HG02763 (cell line): Measurements from ENCODE around the gene TENT4B.
"Not testable (repeated sequence)": the region's sequence is repeated elsewhere in the genome, so short reads cannot be mapped to it uniquely, and the experiment has no call there.

ENCODE experiments used
- ATAC-seq: cut with Tn5 transposase; IDR thresholded peaks from one replicate; pipeline ENCODE4 v1.9.1; 2021; ENCODE audit warnings: mild to moderate bottlenecking, moderate library complexity; ENCODE audit not compliant: unreplicated experiment

Gene TENT4B

DNA sequence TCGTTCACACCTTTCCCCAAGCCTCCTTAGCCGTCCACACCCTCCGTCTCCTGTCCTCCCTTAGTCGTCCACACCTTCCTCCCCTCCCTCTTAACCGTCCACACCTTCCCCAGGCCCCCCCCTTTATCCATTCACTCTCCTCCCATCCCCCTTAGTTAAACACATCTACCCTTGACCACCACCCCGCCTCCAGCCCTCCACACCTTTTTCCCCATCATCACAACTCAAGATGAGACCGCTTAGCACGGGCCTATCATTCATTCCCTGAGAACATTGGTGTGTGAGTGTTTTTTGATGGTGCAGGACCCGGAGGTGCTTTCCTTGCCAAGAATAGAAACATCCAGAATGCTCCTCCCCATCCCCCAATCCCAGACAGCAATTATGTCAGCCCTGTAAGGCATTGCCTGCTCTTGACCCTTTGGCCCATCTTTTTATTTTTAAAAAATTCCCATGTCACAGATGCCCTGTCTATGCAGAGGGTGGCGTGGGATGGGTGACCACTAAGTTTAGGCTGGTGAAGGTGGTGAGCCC is 1.4 kb downstream of the TENT4B start:
- ATAC-seq, result no peak

- ATAC-seq, result no peak
Observed at GRCh38 chr16:50155925-50156324, 2.8 kb downstream of the TENT4B start.

- no peak for ATAC-seq
Observed at GRCh38 chr16:50156590-50156989, 3.5 kb downstream of the TENT4B start.

DNA sequence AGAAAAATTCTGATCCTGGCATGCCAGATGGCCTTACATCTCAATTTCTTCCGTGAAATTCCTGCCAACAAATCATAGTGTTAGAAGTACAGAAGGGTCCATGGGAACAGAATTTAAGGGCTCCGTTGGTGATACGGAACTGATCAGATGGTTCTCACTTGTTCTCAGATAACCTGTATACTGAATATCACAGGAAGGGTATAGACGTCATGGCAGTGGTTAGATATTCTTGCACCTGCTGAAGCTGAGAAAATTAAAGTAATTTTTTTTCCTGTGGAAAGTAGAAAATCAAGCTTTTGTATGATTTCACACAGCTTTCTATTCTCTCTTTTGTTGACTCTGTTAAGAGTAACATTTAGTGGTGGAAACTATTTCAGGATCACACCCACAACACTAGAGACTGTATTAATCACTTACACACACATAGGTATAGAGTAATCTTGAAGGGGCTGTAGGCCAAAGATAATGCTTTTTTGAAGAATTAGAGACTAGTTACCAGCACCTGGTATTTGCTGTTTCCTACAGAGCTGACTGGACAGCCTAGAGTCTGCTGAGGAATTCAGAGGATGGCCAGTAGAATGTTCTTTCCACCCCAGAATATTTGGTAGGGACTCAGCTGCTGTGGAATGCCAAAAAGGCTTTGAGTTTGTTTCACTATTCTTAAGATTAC is 7.5 kb downstream of the TENT4B start:
- ATAC-seq, result no peak

- no peak for ATAC-seq
Observed at GRCh38 chr16:50161950-50162349, 8.8 kb downstream of the TENT4B start.

DNA sequence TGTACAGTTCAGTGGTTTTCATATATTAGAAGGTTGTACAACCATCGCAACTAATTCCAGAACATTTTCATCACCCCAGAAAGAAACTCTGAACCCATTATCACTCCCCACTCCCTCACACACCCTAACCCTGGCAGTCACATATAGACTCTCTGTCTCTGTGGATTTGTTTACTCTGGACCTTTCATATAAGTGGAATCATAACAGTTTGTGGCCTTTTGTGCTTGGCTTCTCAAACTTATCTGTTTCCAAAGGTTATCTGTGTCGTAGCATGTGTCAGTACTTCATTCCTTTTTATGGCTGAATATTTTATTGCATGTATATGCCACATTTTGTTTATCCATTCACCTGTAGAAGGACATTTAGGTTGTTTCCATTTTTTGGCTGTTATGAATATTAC is 12.4 kb downstream of the TENT4B start:
- ATAC-seq, result no peak

DNA sequence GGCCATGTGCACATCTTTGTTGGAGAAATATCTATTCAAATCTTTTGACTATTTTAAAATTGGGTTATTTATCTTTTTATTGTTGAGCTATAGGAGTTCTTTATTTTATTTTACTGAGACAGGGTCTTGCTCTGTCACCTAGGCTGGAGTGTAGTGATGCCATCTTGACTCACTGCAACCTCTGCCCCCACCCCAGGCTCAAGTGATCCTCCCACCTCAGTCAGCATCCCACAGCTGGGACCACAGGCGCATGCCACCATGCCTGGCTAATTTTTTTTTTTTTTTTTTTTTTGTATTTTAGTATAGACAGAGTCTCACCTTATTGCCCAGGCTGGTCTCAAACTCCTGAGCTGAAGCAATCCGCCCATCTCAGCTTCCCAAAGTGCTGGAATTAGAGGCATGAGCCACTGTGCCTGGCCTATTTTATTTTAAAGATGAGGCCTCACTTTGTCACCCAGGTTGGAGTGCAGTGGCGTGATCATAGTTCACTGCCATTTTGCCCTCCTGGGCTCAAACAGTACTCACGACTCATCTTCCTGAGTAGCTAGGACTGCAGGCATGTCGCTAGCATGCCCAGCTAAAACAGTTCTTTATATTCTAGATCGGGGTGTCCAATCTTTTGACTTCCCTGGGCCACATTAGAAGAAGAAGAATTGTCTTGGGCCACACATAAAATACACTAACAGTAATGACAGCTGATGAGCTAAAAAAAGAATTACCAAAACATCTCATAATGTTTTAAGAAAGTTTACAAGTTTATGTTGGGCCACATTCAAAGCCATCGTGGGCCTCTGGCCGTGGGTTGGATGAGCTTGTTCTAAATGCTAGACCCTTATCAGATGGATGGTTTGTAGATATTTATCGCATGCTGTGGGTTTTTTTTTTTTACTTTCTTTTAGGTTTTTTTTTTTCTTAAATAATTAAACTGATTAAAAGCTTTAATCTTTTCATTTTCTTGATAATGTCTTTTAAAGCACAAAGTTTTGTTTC is 13.7 kb downstream of the TENT4B start:
- no peak for ATAC-seq

GRCh38 chr16:50167556-50167955 is 14.4 kb downstream of the TENT4B start:
- no peak for ATAC-seq

DNA sequence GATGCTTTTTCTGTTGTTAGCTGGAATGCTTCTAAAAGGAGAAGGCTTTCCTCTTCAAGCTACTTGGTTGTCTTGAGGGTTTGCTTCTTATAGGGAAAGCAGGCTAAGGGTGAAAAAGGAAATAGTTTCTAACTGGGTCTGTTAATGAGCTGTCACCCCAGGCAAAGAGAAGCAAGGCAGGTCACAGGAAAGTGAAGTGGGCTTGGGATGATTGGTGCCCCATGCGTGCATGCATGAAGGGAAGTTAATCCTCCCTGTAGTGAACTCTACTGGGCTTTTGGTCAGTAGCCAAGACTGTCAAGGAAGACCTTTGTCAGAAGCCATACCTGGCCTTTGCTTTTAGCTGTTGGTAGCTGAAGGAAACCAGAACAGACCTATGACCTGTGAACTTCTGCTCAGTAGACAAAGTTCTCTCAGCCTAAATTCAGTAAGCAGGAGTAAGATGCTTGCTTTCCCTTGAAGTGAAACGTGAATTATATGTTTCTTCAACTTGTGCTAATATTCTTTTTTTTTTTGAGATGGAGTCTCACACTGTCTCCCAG is 16.5 kb downstream of the TENT4B start:
- no peak for ATAC-seq

DNA sequence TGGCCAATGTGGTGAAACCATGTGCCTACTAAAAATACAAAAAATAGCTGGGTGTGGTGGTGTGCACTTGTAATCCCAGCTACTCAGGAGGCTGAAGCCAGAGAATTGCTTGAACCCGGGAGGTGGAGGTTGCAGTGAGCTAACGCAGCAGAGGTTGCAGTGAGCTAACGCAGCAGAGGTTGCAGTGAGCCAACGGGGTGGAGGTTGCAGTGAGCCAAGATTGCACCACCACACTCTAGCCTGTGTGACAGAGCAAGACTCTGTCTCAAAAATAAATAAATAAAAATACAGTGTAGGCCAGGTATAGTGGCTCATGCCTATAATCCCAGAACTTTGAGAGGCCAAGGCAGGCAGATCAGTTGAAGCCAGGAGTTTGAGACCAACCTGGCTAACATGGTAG is 18.7 kb downstream of the TENT4B start:
- ATAC-seq, result not testable (repeated sequence)

GRCh38 chr16:50172195-50172922 is 19.3 kb downstream of the TENT4B start:
- ATAC-seq, result no peak

- ATAC-seq, result no peak
Observed at GRCh38 chr16:50173316-50173715, 20.2 kb downstream of the TENT4B start.

GRCh38 chr16:50178491-50178941 is 25.4 kb downstream of the TENT4B start:
- no peak for ATAC-seq

- ATAC-seq, result no peak
Observed at GRCh38 chr16:50182441-50182840, 29.3 kb downstream of the TENT4B start.

DNA sequence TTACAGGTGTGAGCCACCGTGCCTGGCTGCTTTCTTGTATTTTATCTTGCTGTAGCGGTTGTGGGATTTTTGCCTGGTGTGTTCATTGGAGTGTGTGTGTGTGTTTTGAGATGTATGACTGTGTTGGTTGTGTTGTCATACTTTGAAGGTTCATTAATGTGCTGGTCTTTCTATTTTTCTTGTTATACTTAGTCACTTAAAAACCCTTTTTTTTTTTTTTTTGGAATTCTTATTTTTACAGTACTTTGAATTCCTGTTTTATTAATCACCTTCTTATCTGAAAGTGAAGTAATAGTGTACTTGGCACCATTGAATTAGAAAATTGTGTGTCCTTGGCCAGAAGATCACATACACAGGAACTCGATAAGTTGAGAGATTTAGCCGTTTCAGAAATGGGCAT is 30.2 kb downstream of the TENT4B start:
- ATAC-seq, result no peak

GRCh38 chr16:50185005-50185505 is 31.9 kb downstream of the TENT4B start:
- no peak for ATAC-seq

DNA sequence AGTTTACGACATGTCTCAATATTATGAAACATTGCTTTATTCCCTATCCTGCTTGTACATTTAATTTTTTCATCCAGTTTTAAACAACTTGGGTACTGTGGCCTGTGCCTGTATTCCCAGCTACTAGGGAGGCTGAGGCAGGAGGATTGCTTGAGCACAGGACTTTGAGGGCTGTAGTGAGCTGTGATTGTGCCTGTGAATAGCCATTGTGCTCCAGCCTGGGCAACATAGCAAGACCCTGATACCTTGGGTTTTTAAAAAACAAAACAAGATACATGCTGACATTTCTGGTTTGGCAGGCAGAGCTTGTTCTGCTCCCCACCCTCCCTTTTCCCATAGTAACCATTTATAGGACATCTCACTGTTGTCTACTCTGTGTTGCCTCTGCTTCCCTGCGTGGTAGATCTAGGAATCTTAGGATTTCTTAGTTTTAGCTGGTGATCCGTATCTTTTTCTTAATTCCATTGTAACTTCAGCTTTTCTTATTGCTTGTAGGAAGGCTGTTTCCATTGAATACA is 35.6 kb downstream of the TENT4B start:
- ATAC-seq, result no peak

DNA sequence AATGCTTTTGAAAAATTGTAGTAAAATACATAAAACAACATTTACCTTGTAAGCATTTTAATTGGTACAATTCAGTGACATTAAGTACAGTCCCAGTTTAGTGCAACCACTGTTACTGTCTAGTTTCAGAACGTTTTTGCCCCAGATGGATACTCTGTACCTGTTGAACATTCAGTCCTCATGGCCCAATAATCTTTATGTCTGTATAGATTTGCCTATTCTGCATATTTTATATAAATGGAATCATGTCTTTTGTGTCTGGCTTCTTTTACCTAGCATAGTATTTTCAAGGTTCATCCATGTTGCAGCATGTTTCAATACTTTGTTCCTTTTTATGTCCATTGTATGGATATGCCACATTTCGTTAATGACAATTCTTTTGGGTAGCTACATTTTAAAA is 37.2 kb downstream of the TENT4B start:
- no peak for ATAC-seq

GRCh38 chr16:50192386-50193050 is 39.4 kb downstream of the TENT4B start:
- ATAC-seq, result no peak

GRCh38 chr16:50193594-50193993 is 40.5 kb downstream of the TENT4B start:
- ATAC-seq, result no peak
